ENCODE measurements around the gene TLE4. TPM values are rescaled to one million over a fixed set of nuclear protein-coding genes. Genes with fewer than 3 reads are reported as not detected.

The TLE4 gene
- total and polyA plus RNA-seq, 2 of the 13 experiments (the other 11 are each of a cell fraction or from before 2014, with no cell fraction given), result 2.0 to 2.3 TPM

DNA sequence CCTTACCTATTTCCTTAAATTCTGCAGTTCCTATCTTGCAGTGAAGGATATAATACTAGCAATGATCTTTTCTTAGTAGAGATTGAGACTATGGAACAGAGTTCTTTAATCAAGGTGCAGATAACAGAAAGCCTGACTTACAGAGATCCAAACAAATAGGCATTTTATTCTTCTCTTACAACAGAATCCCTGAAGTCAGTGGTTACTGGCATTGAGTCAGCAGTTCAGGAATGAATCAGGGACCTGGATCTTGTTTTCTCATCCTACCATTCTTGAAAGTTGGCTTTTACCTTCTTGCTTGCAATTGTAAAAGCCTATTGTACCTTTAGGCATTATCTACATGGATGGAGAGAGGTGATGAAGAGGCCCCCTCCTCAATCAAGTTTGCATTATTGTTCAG lies 47.5 kb upstream of the TLE4 start (continued):
- TF ChIP-seq PATZ1 (CRISPR knock-in tag; IDR thresholded peaks at IDR 0.05), result no peak
- TF ChIP-seq ZNF75D (CRISPR knock-in tag; IDR thresholded peaks at IDR 0.05; ENCODE audit: borderline replicate concordance), result no peak

DNA sequence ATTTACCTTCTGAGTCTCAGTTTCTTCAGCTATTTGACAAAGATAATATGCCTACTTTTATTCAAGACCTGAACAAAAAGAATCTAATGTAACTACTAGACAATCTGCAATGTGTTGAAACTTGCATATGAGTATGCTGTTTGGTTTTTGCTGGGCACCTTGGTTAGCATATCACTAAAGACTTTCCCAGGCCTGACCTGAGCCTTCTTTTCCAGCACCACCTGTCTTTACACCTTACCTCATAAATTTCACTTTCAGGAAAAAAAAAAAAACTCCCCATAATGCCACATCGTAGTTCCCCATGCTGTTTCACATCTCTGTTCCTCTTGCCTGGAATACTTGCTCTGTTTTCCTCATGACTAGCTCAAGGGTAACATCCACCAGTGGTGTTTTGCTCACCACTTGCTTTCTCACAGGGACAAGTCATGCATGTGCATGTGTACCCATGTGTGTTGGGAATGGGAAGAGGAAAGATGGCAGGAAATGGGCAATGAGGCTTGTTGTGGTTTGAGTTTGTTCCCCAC lies 45.6 kb upstream of the TLE4 start:
- H2AFZ ChIP-seq (ENCODE audit: low read length), result no peak overlapping the region
- H3K27ac ChIP-seq (ENCODE audit: extremely low read length, insufficient read depth, low read length), result no peak overlapping the region
- H3K79me2 ChIP-seq (ENCODE audit: insufficient read depth, low read length), result no peaks in the 10 kb centered on the region
- intact Hi-C loops (cut with micrococcal nuclease; ENCODE audit: unreplicated experiment) (no loop called here), in situ Hi-C loops (cut with HindIII; ENCODE audit: extremely low pct_ligation_motif_present, low pct_unique_long_range_greater_than_20kb) (no loop called here)
- H3K27me3 ChIP-seq (ENCODE audit: control insufficient read depth in 1 of 2, insufficient read depth in 2 of 2, low read length in 2 of 2), result no peaks in the 10 kb centered on the region
- WGBS (ENCODE audit: low lambda C conversion rate), result 28% methylated on average over 1 of the region's 1 CpG
- ChIA-PET CTCF (ENCODE audit: low intra/inter-chr PET ratio, low total read pairs) (no interaction called here), POLR2A (no interaction called here)
- DNase-seq (ENCODE audit: low spot score), result no peak
- H3K9me3 ChIP-seq (ENCODE audit: low read length), result no peaks in the 10 kb centered on the region
- H3K4me3 ChIP-seq (replicated peaks in 1 of 3; ENCODE audit: insufficient read depth in 1 of 3, low read depth in 2 of 3, low read length in 3 of 3), result no peak overlapping the region
- H3K36me3 ChIP-seq (replicated peaks in 1 of 2; ENCODE audit: control insufficient read depth in 1 of 2, insufficient read depth in 2 of 2, low read length in 2 of 2), result no peaks in the 10 kb centered on the region
- no peak for ATAC-seq
- TF ChIP-seq ETV5 (CRISPR knock-in tag; IDR thresholded peaks at IDR 0.05; ENCODE audit: borderline replicate concordance) (no peak), ZNF101 (CRISPR knock-in tag; IDR thresholded peaks at IDR 0.05; ENCODE audit: borderline replicate concordance, low read depth) (no peak), ZNF580 (CRISPR knock-in tag; IDR thresholded peaks at IDR 0.05; ENCODE audit: borderline replicate concordance, low read depth) (no peak), SRSF9 (IDR thresholded peaks at IDR 0.05; ENCODE audit: borderline replicate concordance, insufficient read depth, low read depth, low read length, poor library complexity, severe bottlenecking) (no peak), TP53 (CRISPR knock-in tag; conservative IDR thresholded peaks at IDR 0.05) (no peak), KDM6A (CRISPR knock-in tag; IDR thresholded peaks at IDR 0.05; ENCODE audit: low read depth) (no peak), MTA3 (CRISPR knock-in tag; IDR thresholded peaks at IDR 0.05) (no peak)
- TF ChIP-seq, protein P1, sequence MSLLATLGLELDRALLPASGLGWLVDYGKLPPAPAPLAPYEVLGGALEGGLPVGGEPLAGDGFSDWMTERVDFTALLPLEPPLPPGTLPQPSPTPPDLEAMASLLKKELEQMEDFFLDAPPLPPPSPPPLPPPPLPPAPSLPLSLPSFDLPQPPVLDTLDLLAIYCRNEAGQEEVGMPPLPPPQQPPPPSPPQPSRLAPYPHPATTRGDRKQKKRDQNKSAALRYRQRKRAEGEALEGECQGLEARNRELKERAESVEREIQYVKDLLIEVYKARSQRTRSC (CRISPR knock-in tag; IDR thresholded peaks at IDR 0.05; ENCODE audit: low read depth), result no peak
- BruUV-seq (replicated peaks), result no TSS peak
- H3K4me1 ChIP-seq (ENCODE audit: insufficient read depth, low read length), result no peaks in the 10 kb centered on the region
- no peak overlapping the region for H3K9ac ChIP-seq (ENCODE audit: insufficient read depth, low read depth, low read length)
- H4K20me1 ChIP-seq (ENCODE audit: insufficient read depth, low read length), result no peaks in the 10 kb centered on the region
- FAIRE-seq, result no peak
- H3K4me2 ChIP-seq (ENCODE audit: low read depth, low read length), result no peak overlapping the region

Measured in HepG2 (cell line).